Measurements from ENCODE around the gene KRT85.

DNA sequence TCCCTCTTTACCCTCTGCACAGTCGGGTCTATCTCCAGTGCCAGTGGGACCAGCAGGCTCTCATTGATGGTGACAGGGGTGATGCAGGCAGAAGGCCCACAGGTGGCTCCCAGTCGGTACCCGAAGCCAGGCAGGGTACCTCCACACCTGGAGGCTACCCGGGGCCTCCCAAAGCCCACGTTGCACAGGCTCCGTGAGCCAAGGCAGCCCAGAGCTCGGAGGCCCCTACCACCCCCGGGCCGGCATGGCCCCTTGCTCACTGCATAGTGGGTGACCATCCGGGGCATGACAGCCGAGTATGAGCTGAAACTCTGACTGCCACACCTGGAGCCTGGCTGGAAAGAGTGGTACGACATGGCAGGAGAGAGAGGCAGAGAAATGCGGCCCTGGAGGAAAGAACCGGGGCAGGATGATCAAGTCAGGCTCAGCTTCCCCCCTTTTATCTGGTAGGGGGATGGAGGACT, 38.7 kb upstream of the KRT85 start, which contains the start of gene KRT82:
- TF ChIP-seq, protein P1, sequence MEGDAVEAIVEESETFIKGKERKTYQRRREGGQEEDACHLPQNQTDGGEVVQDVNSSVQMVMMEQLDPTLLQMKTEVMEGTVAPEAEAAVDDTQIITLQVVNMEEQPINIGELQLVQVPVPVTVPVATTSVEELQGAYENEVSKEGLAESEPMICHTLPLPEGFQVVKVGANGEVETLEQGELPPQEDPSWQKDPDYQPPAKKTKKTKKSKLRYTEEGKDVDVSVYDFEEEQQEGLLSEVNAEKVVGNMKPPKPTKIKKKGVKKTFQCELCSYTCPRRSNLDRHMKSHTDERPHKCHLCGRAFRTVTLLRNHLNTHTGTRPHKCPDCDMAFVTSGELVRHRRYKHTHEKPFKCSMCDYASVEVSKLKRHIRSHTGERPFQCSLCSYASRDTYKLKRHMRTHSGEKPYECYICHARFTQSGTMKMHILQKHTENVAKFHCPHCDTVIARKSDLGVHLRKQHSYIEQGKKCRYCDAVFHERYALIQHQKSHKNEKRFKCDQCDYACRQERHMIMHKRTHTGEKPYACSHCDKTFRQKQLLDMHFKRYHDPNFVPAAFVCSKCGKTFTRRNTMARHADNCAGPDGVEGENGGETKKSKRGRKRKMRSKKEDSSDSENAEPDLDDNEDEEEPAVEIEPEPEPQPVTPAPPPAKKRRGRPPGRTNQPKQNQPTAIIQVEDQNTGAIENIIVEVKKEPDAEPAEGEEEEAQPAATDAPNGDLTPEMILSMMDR (IDR thresholded peaks at IDR 0.05): no peak
- TF ChIP-seq POLR2A (IDR thresholded peaks at IDR 0.05): no peak

All from testis (tissue), 2 donors.